Ovary (tissue), 9 donors: ENCODE results near the gene PIK3CD. TPM values are rescaled to one million over a fixed set of nuclear protein-coding genes. Genes with fewer than 3 reads are reported as not detected.

Source experiments
- DNase-seq, 5 donors: peaks; one replicate each; pipeline ENCODE4 v3.0.0-alpha.2; 2019 to 2020
- H3K27ac ChIP-seq, 2 donors: fragments of 200-600 bp; one replicate each; pipeline versions ENCODE4 v1.5.1 to v1.8.0; 2019 to 2022
- H3K27me3 ChIP-seq: fragments of 200-600 bp; one replicate; pipeline ENCODE4 v1.8.0; 2022
- H3K36me3 ChIP-seq: fragments of 200-600 bp; sonication (generic); one replicate; pipeline ENCODE4 v1.5.1; 2019
- H3K4me1 ChIP-seq: one replicate; pipeline ENCODE4 v1.8.1; 2013; ENCODE audit warnings: mild to moderate bottlenecking, moderate library complexity; ENCODE audit not compliant: insufficient read depth
- H3K4me3 ChIP-seq: fragments of 200-600 bp; sonication (generic); one replicate; pipeline ENCODE4 v1.5.1; 2017
- H3K9me3 ChIP-seq, 2 donors: fragments of 200-600 bp in 1 of 2; sonication (generic) in 1 of 2; one replicate each; pipeline versions ENCODE4 v1.5.1 to v1.8.1; 2013 to 2019; ENCODE audit warnings: mild to moderate bottlenecking in 1 of 2, moderate library complexity in 1 of 2
- CTCF ChIP-seq, 3 donors: fragments of 450-650 bp in 2 of 3; fragments of 200-600 bp in 1 of 3; IDR thresholded peaks; one replicate each; pipeline versions ENCODE4 v1.5.1 to v1.8.0; 2016 to 2022; ENCODE audit warnings: antibody characterized with exemption in 3 of 3, mild to moderate bottlenecking in 1 of 3
- EP300 ChIP-seq: sonication (generic); formaldehyde crosslinking; IDR thresholded peaks from one replicate; pipeline ENCODE4 v1.6.1; 2017; ENCODE audit warnings: antibody characterized with exemption
- POLR2A ChIP-seq: fragments of 450-650 bp; IDR thresholded peaks from one replicate; pipeline ENCODE4 v1.6.1; 2017; ENCODE audit warnings: antibody characterized with exemption, mild to moderate bottlenecking, moderate library complexity
- WGBS, 3 donors: extraction: QIAGEN DNeasy Blood & Tissue Kit in 1 of 3; methylation state at CpG; one replicate each; pipeline versions ENCODE4 v1.1.5 to v1.1.7; 2013 to 2017; 5-methylcytosine and 5-hydroxymethylcytosine counted together
- intact Hi-C, 4 donors: fragments of 100-400 bp; cut with DNase I; formaldehyde crosslinking; loops; one replicate each; pipeline versions ENCODE4 v1.11.0 to v1.15.1; 2022 to 2023
- polyA plus RNA-seq, 2 donors: library from polyadenylated mRNA; stranded (reverse); fragments of 200-250 nt in 1 of 2; fragments of 350-450 nt in 1 of 2; fragmentation: Illumina TruSeq in 1 of 2; extraction: RNeasy Lipid Tissue Mini Kit (QIAGEN cat#74804) in 1 of 2; gene quantifications; one replicate each; pipeline ENCODE4 v1.2.3, GENCODE V29; 2013 to 2014
- total RNA-seq, 7 donors: library from RNA; depleted of rRNA in 2 of 7; stranded (reverse); fragments of >200 nt in 2 of 7; fragmentation: NEBNext Ultra II Directional in 3 of 7; extraction: Animal tissue kit (Norgen Biotek cat#: 25700) in 3 of 7; gene quantifications; one replicate each; pipeline versions ENCODE4 v1.1.0 to v1.2.4, GENCODE V29; 2016 to 2023
- donor health status: DM: no; HTN: no; CAD: no; lungs with moderate emphysema.
- donor health status: DM: no; HTN: no; CAD: no.
- donor health status: Bipolar disorder and iron deficiency.
- donor health status: DM: yes; HTN: yes; CAD: no.
- donor health status: DM: no; HTN: no; CAD: no.
- donor health status: DM: yes; HTN: yes; CAD: no.

PIK3CD gene
- total and polyA plus RNA-seq, 9 donors, result 3.7 to 9.2 (median 8.0) TPM

DNA sequence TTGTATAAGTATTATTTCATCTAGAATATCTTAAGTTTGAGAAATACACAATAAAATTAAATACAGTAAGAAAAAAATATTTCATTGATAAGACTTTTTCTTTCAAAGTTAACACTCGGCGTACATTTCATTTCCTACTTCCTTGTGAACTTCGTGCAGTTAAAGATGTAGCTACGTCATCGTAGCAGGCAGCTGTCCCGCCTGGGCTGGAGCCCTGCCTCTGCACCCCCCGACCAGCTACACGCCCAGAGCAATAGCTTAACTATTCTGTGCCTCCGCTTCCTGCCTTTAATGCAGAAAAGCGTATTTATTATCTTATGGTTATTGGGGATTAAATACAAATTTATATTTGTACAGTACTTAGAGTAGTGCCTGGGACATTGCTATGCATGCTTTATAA lies 118.8 kb downstream of the PIK3CD start:
- Histone ChIP-seq H3K27me3 (no peaks in the 10 kb centered on the region), H3K27ac (no peak overlapping the region), H3K4me3 (no peak overlapping the region), H3K4me1 (no peaks in the 10 kb centered on the region), H3K9me3 (no peaks in the 10 kb centered on the region), H3K36me3 (no peaks in the 10 kb centered on the region)
- WGBS, 3 donors, result 74 to 82% (median 74%) methylated on average over 10 of the region's 10 CpGs
- DNase-seq, result no peak
- intact Hi-C loops, result no loop called here
- TF ChIP-seq POLR2A, result no peak
- no peak for TF ChIP-seq EP300
- TF ChIP-seq CTCF (IDR thresholded peaks at IDR 0.05), result no peak

DNA sequence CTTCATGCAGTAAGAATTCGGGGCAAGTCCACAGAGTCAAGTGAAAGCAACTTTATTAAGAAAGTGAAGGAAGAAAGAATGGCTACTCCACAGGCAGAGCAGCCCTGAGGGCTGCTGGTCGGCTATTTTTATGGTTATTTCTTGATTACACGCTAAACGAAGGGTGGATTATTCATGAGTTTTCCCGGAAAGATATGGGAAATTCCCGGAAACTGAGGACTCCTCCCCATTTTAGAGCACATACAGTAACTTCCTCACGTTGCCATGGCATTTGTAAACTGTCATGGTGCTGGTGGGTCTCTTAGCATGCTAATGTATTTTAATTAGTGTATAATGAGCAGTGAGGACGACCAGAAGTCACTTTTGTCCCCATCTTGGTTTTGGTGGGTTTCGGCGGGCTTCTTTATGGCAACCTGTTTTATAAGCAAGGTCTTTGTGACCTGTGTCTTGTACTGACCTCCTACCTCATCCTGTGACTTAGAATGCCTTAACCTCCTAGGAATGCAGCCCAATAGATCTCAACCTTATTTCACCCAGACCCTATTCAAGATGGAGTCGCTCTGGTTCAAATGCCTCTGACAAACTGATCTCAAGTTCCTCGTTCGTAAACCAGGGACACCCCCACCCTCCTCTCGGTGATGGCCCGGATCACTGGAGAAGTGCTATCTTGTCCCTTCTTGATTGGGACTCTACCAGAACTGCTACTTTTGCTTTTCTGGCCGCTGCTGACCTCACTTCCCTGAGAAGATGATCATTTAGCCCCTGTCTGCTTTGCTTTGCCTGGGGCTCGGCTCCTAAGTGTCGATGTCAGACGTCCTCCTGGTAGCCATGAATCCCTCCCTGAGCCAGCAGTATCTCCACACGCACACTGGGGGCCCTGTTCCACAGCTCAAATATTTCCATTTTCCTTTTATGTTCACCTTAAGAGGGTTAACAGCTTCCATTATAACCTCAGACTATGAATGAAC lies 123.5 kb downstream of the PIK3CD start:
- no peak overlapping the region for H3K27ac ChIP-seq
- no peak for TF ChIP-seq POLR2A
- no peak for TF ChIP-seq CTCF (IDR thresholded peaks at IDR 0.05)
- TF ChIP-seq EP300, result no peak
- DNase-seq, result no peak
- intact Hi-C loops, result no loop called here
- no peaks in the 10 kb centered on the region for H3K4me1 ChIP-seq
- H3K36me3 ChIP-seq, result no peaks in the 10 kb centered on the region
- H3K9me3 ChIP-seq, result no peaks in the 10 kb centered on the region
- H3K4me3 ChIP-seq, result no peak overlapping the region
- H3K27me3 ChIP-seq, result no peaks in the 10 kb centered on the region
- 87 to 89% (median 88%) methylated on average over 20 of the region's 20 CpGs for WGBS, 3 donors

- H3K4me1 ChIP-seq, result no peaks in the 10 kb centered on the region
- intact Hi-C loops, result no loop called here
- H3K9me3 ChIP-seq, result no peaks in the 10 kb centered on the region
- no peaks in the 10 kb centered on the region for H3K27me3 ChIP-seq
- no peaks in the 10 kb centered on the region for H3K36me3 ChIP-seq
- H3K27ac ChIP-seq, result no peak overlapping the region
- no peak overlapping the region for H3K4me3 ChIP-seq
- no peak for DNase-seq
- 85 to 95% (median 93%) methylated on average over 2 of the region's 2 CpGs for WGBS, 3 donors
- TF ChIP-seq EP300, result no peak
- TF ChIP-seq CTCF (IDR thresholded peaks at IDR 0.05), result no peak
- TF ChIP-seq POLR2A, result no peak
Observed at GRCh38 chr1:9776685-9777084, 125.2 kb downstream of the PIK3CD start.

Other genes with a start within 250 kb of the PIK3CD start
- 1 to 10 TPM; 1.3 to 5.9 (median 4.2) TPM for gene SLC25A33, start 112.3 kb upstream of the PIK3CD start, total RNA-seq
- gene SLC25A33, start 112.3 kb upstream of the PIK3CD start, polyA plus RNA-seq, result 1 to 10 TPM; 2.2 to 3.9 TPM
- 10 to 100 TPM in 5 of 7 donors, 1 to 10 TPM in 2; 5.7 to 20.8 (median 17.6) TPM for gene TMEM201, start 62.8 kb upstream of the PIK3CD start, total RNA-seq
- 1 to 10 TPM; 1.6 to 7.7 TPM for gene TMEM201, start 62.8 kb upstream of the PIK3CD start, polyA plus RNA-seq
- gene CLSTN1, start 172.2 kb downstream of the PIK3CD start, total RNA-seq, result 100 to 1,000 TPM in 5 of 7 donors, 10 to 100 TPM in 2; 70.5 to 145 (median 119) TPM
- gene CLSTN1, start 172.2 kb downstream of the PIK3CD start, polyA plus RNA-seq, result 100 to 1,000 TPM in 1 of 2 donors, 10 to 100 TPM in 1; 84.3 to 110 TPM